GM18873 (cell line): ENCODE results near the gene CDHR3.

Source experiments
- ATAC-seq: cut with Tn5 transposase; IDR thresholded peaks from one replicate; pipeline ENCODE4 v1.9.1; 2021; ENCODE audit warnings: mild to moderate bottlenecking, moderate library complexity, moderate number of reproducible peaks; ENCODE audit not compliant: unreplicated experiment, low FRiP score

The CDHR3 gene

GRCh38 chr7:106080300-106080987 lies 117.4 kb downstream of the CDHR3 start:
- no peak for ATAC-seq

- no peak for ATAC-seq
Observed at GRCh38 chr7:106082087-106082854, 119.2 kb downstream of the CDHR3 start.
